NCI-H2107 (cell line): Measurements from ENCODE around the gene CAPN9.

ENCODE experiments used
- DNase-seq: peaks from one replicate; lab custom pipeline; 2025; lab: John Stamatoyannopoulos, UW

The CAPN9 gene

DNA sequence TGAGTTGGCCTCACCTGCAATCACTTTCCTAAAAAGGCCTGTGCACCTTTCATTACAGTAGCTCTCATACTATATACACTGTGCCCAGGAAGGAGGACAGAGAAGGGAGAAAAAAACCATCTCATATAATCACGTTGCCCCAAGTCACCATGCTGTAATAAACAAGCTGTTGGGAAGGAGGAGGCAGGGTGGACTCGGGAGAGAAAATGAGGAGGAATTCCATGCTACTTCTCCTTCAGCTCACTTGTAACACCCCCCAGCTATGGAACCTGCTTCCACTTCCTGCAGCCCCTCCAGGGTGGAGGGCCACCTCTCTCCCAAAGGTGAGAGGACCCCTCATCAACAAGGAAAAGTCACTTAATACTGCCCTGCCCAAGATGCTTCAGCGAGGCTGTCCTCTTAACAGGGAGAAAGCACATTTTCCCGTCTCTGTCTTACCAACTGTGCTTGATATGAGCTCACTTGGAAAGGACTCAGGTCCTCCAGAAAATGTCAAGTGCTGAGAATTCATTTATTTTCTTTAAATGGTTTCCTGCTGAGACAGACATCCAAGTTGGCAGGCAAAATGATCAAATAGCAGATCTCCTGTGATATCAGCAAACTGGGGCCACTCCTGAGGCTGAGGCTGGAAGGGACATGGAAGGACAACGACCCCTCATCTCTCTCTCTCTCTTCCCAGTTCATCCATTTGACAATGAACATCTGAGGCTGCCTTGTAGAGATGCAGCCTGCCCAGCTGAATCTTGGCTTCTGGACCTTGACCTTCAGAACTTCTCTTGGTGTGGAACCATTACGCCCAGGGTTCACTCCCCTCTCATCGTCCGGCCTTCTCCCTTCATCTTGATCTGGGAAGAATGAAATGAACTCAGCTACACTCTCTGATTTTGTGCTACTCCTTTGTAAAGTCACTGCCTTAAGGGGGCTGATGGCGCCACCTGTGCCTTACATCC lies 54.0 kb downstream of the CAPN9 start:
- no peak for DNase-seq

DNA sequence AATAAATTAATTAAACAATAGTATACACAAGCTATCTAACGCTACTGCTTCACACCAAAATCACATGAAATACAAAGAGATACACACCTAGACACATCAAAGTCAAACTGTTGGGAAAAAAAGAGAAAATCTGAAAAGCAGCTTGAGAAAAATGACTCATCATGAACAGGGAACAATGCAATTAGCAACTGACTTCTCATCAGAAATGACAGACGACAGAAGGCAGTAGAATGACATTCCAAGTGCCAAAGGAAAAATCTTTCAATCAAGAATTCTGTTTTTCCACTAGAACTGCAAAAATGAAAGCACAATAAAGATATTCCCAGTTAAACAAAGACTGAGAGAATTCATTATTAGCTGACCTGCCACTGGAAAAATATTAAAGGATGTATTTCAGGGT lies 57.2 kb downstream of the CAPN9 start:
- no peak for DNase-seq

DNA sequence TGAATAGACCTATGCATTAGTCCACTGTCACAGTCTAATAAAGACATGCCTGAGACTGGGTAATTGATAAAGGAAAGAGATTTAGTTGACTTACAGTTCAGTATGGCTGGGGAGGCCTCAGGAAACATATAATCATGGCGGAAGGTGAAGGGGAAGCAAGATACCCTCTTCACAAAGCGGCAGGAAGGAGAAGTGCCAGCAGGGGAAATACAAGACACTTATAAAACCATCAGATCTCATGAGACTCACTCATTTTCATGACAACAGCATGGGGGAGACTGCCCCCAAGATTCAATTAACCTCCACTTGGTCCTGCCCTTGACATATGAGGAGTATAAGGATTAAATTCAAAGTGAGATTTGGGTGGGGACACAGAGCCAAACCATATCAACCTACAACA lies 59.4 kb downstream of the CAPN9 start:
- DNase-seq, result no peak

DNA sequence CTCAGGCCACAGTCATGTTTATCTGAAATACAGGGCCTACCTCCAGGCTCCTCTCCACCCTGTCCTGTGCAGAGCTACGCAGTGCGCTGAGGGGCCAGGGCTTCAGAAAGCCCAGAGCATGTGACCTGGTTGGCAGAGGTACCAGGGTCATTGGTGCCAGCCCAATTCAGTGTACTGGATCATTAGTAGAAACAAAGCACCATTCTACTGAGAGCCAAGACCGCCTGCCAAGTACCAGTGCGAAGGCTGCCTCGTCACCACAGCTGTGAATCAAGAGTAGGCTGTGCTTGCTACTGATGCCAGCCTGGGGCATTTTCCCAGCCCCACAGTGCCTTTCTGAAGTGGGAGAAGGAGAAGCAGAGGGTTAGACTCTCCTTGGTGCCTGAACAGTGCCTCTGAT lies 59.8 kb downstream of the CAPN9 start:
- no peak for DNase-seq

DNA sequence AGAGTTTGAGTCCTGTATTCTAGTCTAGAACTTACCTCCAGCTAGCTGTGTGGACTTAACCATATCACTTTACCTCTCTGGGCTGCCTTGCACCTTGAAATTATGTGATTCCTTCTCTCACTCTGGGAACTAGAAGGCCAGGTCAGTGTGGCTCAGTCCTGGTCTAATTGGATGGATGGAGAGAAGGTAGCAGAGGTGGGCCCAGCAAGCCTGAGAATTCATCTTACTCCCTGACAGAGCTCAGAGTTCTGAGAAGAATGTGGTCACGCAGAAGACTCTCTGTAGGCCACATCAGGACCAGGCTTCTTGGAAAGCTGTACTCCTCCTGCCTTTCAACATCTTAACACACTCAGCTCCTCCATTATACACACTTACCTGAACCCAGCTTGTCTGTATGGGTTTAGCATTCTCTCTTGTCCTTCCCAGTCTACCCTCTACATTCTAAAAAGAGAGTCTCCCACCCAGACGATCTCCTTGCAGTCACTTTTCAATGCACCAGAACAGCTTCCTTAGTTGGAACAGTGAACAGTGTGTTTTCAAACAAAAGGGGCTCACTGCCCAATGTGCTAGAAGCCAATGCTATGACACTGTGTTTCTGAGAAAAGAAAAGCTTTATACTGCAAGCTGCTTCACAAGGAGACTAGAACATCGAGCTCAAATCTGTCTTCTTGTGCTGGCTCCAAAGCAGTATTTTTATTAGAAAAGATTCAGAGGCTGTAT lies 60.5 kb downstream of the CAPN9 start:
- DNase-seq, result no peak

DNA sequence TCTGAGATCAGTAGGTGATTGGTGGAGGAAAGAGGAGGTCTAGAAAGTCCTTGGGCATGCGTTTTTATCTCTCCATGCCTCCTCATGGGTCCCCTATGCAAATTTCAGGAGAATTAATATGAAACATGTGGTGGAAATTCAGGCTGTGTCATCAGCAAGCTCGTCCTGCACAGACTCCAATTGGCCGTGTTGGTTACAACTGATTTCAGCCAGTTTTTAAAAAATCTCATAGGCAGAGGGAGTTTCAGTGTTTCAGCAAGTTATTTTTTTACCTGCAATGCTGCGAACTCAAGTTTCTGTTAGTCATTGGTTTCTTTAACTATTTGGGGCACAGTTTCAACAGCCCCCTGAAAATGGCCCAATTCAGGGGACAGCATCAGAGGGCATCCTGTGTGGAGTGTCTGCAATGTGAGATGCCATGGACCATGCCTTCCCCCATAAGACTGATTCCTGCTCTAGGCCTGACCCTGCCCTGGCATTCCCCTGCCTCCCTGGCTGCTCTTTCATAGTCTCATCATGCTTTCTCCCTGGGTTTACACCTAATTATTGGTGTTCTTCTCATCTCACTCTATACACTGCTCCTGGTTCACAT lies 61.2 kb downstream of the CAPN9 start:
- DNase-seq, result no peak

DNA sequence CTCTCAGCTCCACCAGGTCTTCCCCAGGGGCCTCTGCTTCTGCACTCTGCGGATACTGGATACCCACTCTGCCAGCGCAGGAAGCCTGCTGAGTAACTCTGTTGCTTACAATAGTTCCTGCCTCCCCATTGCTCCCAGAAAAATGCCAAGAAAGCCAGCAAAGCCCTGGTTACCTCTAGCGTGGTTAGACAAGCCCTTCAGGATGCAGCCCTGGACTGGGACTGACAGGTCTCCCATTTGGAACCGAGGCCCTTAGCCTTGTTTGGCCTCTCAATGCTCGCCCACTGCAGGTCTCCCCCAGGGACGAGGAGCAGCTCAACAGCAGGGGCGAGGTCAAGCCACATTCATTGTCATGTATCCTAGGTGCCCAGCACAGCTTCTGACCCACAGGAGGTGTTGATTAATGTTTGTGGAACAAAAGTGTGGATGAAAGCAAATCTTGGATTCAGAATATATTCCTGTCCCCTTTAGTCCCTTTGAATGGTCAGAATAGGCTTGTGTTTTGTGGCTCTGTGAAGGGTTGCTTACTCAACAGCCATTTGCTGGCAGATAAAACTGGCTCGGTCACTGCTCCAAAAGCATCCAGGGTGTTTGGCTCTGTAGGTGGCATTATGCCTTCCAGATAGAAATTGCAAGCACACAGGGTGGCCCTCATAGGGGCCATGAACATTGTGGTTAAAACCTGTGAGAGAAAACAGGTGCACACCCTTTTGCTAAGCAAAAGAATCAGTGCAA lies 62.2 kb downstream of the CAPN9 start:
- DNase-seq, result peak; percentile 21

DNA sequence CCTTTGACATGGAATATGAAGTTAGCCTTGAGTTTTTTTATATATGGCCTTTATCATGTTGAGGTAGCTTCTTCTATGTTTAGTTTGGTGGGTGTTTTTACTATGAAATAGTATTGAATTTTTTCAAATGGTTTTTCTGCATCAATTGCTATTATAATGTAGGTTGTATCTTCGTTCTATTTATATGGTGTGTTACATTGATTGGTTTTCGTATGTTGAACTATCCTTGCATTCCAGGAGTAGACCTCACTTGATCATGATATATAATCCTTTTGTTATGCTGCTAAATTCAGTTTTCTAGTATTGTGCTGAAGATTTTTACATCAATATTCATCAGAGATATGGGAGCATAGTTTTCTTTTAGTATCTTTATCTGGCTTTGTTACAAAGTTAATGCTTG lies 65.4 kb downstream of the CAPN9 start:
- DNase-seq, result no peak

DNA sequence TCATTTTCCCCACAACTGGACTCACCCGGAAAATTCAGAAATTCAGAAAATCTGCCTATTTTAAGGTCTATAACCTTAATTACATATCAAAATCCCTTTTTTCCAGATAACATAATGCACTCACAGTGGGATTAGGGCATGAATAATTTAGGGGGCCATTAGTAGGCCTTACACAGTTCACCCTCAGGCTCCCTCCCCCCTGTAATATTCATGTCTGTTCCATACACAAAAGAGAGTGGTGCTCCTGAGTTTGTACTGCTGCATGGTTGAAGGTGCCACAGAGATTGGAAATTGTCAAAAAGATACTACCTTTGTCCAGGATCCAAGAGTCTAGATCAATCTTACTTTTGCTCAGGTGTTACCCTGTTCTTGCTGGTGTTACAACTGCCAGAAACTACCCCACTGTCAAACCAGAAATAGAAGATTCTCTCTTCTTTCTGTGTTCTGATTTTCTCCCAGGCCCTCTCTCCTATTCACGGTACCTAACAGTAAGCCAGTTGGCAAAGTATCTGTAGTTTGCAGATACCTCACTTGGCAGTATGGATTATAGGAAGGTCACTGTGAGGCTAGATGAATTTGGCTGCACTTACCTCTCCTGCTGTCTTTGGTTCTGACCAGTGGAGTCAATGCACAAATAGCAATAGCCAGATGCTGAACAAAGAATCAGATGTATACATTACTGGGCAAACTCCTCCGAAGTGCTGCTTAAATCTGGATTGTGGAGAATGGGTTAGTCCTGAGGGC lies 67.9 kb downstream of the CAPN9 start:
- no peak for DNase-seq

DNA sequence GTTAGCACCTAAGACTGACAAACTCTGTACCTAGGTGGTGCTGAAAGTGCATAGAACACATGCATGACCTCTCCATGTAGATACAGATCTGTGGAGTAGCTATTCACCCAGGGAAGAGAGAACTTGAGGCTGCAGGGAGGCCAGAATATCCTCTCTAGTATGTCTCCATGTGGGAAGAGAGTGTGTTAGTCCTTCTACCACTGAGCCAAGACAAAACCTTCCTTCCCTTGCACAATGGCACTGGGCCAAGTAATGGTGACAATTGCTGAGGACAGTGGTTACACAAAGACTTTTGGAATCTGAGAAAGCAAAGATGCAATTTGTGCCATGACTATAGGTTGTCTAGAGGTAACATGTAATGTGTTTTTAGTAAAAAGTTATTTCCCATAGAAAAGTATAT lies 68.8 kb downstream of the CAPN9 start:
- no peak for DNase-seq

DNA sequence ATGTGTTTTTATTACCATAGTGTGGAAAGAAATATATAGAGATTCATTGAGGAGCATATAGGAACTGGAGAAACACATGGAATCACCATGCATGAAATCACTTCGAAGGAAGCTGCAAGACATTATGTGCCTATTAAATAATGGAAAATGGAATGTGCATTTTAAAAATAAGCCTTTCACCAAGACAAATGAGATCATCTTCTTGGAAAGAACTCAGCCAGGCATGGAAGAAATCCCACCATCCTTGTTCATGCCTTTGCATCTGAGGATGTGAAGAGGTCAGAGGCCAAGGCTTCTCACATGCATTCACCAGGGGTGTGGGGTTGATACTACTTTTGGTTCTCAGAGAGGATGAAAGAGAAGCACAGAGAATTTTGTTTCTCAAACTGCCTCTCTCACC lies 71.2 kb downstream of the CAPN9 start:
- no peak for DNase-seq

DNA sequence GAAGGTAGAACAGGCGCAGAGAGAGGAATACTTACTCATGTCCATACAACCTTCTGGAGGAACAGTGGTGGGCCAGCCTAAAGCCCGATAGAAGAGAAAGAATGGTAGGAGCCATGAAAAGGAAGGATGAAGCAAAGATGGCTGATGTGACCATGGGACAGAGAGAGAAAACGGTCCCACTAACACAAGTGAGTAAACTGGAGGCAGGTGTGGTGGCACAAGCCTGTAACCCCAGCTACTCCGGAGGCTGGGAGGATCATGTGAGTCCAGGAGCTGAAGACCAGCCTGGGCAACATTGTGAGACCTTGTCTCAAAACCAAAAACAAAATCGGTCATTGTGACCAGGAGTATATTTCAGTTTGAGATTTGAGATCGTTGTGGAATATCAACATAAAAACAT lies 71.7 kb downstream of the CAPN9 start:
- DNase-seq, result no peak

DNA sequence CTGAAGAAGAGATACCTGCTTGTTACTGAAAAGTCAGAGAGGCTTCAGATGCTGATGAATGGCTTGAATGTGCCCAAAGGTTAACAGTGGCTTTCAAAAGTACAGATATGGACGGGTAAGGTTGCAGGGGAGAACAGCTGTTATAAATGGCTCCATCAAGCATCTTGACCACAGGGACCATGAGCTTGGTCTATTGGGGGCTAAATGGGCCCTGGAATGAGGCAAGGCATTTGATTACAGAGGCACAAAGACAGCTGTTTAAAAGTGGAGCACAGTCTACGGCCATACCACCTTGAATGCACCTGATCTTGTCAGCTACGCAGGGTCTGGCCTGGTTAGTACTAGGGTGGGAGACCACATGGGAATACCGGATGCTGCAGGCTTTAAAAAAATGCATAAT lies 72.8 kb downstream of the CAPN9 start:
- no peak for DNase-seq

DNA sequence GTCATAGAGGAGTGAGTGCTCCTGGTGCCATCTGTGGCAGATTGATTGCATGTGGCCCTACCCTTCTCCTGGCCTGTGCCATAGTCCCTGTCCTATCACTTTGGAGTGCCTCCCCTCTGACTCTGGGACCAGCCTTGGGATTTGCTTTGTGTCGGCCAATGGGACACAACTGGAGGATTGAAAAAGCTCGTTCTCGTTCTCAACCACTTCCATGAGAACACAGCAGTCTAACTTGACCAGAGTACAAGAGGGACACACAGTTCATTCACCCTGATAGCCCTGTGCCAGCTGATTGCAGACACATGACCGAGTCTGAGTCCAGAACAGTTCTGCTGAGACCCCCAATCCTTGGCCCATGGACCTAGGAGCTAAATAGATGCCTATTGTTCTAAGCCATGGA lies 73.4 kb downstream of the CAPN9 start:
- DNase-seq, result no peak

DNA sequence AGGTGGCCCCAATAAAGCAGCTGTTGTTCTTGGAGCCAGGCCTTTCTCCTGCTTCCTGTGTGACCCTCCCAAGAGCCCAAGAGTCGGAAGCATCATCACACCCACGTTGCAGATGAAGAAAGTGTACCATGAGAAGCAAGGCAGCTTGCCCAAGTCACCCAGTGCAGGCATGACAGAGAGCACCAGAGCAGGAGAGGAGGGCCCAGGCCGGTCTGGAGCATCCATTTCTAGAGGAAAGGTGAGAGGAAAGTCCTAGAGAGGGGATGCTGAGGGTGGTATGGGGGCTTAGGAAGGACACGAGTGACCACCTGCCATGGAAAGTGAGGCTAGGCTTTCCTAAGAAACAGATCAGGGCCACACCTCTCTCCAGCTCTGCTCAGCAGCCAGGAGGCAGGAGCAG lies 74.2 kb downstream of the CAPN9 start:
- DNase-seq, result no peak

DNA sequence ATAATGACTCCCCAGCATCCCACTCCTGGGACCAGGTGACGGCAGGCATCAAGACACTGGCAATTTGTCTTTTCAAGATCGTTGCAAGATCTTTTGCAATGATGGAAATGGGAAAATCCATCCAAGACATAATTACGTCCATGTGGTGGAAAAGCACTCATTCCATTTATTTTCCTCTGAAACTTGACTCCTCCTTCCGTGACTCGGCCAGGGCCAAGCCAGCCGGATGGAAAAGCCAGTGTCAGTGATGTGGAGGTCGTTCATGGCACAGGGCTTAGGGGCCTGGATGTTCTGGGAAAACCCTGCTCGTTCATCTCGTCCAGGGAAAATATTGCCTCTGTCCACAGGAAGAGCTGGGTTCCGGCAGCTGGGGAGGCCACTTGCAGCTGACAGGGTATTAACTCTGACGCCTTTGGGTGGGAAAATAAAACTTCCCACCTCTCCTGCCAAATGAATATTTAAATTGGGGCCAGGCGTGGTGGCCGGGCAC lies 74.9 kb downstream of the CAPN9 start:
- DNase-seq, result no peak

DNA sequence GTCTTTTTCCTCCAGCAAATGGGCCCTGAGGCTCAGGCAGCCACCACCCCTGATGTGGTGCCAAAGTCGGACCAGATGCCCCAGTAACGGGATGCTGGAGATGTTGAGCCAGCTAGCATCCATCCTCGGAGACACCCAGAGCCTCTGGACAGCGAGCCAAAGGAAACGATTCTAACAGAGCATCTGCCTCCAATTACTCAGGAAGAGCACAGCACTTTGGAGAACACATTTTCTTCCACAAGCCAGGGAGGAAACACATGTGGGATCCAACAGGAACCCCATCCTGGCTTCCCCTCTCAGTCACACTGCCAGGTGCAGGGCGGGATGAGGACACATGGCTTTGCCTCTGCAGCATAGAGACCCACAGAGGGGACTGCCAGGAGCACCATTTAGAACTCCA lies 76.2 kb downstream of the CAPN9 start:
- no peak for DNase-seq

DNA sequence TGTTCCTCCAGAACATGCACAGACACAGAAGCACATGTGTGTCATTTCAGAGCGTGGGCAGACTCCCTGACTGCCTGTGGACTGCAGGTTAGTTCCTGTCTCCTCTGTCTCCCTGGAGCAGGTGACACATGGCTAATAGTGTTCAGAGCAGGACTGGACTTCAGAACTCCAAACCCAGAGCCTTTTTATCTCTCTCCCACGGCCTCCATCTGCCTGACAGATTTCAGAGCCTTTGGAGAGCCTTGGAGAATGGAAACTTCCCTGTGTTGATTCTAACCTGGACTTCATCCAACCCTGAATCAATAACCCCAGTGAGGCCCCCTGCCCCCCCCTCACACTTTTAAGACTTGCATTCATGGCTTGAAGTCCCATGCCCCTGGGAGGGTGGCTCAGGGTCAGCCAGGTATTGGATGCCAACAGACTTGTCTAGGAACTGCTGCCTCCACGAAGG lies 76.8 kb downstream of the CAPN9 start:
- DNase-seq, result no peak

DNA sequence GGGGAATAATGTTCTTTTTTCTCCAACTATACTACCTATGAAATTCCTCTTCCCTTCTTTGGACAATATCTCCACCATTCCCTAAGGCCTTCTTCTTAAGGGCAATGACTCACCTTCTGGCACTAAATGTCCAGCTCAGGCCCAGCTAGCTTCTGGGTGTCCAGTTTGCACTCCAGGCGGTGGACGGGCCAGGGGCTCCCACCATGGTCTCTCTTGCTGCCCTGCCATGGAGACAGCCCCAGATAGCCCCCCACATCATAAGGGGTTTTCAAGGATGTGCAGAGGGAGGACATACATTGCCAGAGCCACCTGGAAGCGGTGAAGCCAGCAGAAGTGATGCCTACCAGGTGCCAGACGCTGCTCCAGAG lies 77.3 kb downstream of the CAPN9 start:
- DNase-seq, result no peak

DNA sequence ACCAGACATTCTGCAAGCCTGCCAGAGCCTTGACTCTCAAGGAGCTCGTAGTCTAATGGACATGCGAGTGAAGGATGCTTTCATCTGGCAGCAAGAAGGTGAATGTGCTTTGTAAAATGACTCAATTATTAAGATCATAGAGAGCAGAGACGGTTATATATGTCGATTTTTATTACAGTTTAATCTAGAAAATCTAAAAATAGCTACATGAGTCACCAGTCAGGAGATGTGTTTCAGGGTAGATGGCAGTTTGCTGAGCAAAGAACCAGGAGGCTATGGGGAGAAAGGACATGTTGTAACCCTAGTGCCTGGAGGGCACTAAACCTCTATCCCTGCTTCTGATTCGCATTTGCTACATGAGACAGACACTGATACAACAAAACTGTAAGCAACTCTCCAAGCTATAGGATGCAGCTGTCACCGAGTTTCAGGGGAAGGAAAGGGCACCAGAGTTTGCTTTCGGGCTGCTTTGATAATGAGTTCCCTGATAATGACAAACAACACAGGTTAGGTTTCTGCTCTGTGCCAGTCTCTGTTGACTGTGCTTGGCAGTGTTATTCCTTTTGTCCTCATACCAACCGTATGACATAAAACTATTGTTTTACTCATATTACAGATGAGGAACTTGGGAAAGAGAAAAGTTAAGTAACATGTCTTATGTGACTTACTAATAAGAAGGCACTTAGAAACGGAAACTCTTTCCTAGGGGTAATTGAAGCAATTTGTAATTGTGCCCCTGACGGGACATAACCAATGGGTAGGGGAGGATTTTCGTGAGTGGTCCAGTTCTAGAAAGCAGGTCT lies 77.9 kb downstream of the CAPN9 start:
- DNase-seq, result no peak

DNA sequence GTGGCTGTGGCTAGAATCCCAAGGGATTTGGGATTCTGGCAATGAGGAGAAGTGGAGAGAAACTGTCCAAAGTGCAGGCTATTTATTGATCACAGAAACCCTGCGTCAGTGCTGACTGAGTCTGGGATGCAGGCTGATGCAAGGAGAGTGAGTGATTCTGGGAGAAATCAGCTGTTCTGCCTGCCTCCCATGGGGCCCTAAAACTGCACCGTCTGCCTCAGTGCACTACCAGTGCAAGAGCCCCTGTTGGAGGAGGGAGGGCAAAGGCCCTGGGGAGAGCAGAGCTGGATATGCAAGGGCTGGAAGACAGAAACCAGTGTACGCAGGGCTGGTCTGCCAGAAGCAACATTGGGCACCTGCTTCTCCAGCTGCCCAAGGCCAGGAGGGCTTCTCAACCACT lies 78.6 kb downstream of the CAPN9 start:
- no peak for DNase-seq
